Stimulated activated naive CD8-positive, alpha-beta T cell treated with anti-CD3 and anti-CD28 coated beads, Interleukin-15, Interleukin-2, amounts not matched to agents 100 ng/mL and 50 ng/mL, for 24 hours (primary cell): ENCODE results near the gene SLC10A7.

ENCODE experiments used
- H3K27ac Mint-ChIP-seq: one replicate; pipeline ENCODE4 v1.8.0; 2021; ENCODE audit warnings: mild to moderate bottlenecking, mixed read lengths
- H3K27me3 Mint-ChIP-seq: one replicate; pipeline ENCODE4 v1.8.0; 2021; ENCODE audit warnings: mixed read lengths
- H3K36me3 Mint-ChIP-seq: one replicate; pipeline ENCODE4 v1.8.0; 2021; ENCODE audit warnings: low read depth, mixed read lengths
- H3K4me1 Mint-ChIP-seq: one replicate; pipeline ENCODE4 v1.8.0; 2021; ENCODE audit warnings: low read depth, mixed read lengths
- H3K4me3 Mint-ChIP-seq: one replicate; pipeline ENCODE4 v1.8.0; 2021; ENCODE audit warnings: mild to moderate bottlenecking, mixed read lengths
- H3K9me3 Mint-ChIP-seq: one replicate; pipeline ENCODE4 v1.8.0; 2021; ENCODE audit warnings: mixed read lengths

The SLC10A7 gene

DNA sequence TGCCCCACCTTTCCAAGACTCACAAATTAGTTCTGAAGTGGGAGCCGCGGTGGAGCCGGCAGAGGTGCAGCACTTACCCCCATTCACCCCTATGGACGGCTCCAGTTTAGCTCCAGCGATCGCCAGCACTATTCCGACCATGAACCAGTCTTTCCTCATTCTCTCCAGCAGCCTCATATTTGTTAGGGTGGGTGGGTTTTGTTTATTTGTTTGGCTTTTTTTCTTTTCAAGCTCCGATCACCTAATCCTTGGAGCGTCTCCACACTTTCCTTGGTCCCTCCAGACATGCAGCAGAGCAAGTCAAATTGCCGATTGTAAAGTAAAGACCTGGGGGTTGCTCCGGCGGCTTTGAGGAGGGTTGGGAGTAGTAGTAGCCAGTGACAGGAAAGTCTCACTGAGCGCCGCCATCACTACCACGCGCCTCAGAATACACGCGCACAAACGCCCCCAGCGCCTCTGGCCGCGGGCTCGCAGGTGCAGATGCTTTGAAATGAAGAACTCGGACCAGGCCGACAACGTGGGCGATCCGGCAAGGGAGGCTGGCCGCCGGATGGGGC, at the start of gene SLC10A7:
Gene SLC10A7, minus strand, starts transcription at position 400 of the 557 bp plus-strand sequence. Its CDS starts 223 bp downstream, at position 177.
- Mint-ChIP-seq H3K4me3 (no peak within 1 kb of the TSS), H3K4me1 (peaks cover 19% of the 10 kb centered on the region), H3K9me3 (no peaks in the 10 kb centered on the region), H3K36me3 (peaks cover 4% of the 10 kb centered on the region), H3K27ac (no peak within 1 kb of the TSS), H3K27me3 (no peaks in the 10 kb centered on the region)

GRCh38 chr4:146567396-146567795, 45.7 kb upstream of the SLC10A7 start:
- no peak overlapping the region for H3K27ac Mint-ChIP-seq
- peaks cover 1% of the 10 kb centered on the region for H3K9me3 Mint-ChIP-seq
- no peak overlapping the region for H3K4me3 Mint-ChIP-seq
- no peaks in the 10 kb centered on the region for H3K4me1 Mint-ChIP-seq
- H3K27me3 Mint-ChIP-seq: peaks cover 12% of the 10 kb centered on the region
- H3K36me3 Mint-ChIP-seq: no peaks in the 10 kb centered on the region

DNA sequence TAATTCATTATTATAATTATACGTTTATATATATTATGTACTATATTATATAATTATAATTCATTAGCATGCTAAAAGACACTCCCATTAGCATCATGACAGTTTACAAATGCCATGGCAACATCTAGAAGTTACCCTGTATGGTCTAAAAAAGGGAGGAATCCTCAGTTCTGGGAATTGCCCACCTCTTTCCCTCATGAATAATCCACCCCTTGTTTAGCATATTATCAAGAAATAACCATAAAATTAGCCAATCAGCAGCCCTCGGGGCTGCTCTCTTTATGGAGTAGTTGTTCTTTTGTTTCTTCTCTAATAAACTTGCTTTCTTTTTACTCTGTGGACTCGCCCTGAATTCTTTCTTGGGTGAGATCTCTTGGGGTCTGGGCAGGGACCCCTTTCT, 42.8 kb upstream of the SLC10A7 start:
- no peak overlapping the region for H3K27ac Mint-ChIP-seq
- no peak overlapping the region for H3K4me3 Mint-ChIP-seq

DNA sequence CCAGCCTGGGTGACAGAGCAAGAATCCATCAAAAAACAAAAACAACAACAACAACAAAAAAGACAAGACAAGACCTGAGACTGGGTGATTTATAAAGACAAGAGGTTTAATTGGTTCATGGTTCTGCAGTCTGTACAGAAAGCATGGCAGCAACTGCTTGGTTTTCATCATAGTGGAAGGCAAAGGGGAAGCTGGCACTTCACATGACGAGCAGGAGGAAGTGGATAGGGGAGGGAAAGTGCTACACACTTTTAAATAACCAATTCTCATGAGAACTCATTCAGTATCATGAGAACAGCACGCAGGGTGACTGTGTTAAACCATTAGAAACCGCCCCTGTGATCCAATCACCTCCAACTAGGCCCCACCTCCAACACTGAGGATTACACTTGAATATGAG, 28.4 kb upstream of the SLC10A7 start:
- H3K36me3 Mint-ChIP-seq: no peaks in the 10 kb centered on the region
- no peaks in the 10 kb centered on the region for H3K9me3 Mint-ChIP-seq
- no peaks in the 10 kb centered on the region for H3K4me1 Mint-ChIP-seq
- no peak overlapping the region for H3K4me3 Mint-ChIP-seq
- H3K27me3 Mint-ChIP-seq: peaks cover 3% of the 10 kb centered on the region
- no peak overlapping the region for H3K27ac Mint-ChIP-seq

More for the DNA sequence above, 42.8 kb upstream of the SLC10A7 start:
- Mint-ChIP-seq H3K27me3 (peaks cover 31% of the 10 kb centered on the region), H3K36me3 (no peaks in the 10 kb centered on the region), H3K4me1 (no peaks in the 10 kb centered on the region), H3K9me3 (peaks cover 3% of the 10 kb centered on the region)

DNA sequence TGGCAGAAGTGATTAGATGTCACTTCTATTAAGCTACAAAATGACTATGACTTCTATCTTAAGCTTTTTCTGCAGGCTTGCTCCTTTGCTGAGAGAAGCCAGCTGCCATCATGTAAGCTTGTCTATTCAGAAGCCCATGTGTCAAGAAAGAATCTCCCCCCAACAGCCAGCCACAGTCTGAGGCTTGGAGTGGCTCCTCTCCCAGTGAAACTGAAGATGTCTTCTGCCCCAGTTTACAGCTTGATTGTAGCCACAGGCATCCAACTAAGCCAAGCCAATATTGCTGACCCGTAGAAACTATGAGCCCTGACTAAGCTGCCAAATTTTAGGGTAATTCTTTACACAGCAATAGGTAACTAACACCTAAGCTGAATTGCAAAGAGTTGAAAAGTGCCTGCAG, 26.7 kb upstream of the SLC10A7 start:
- peaks cover 15% of the 10 kb centered on the region for H3K27me3 Mint-ChIP-seq
- no peak overlapping the region for H3K27ac Mint-ChIP-seq
- no peaks in the 10 kb centered on the region for H3K4me1 Mint-ChIP-seq
- no peak overlapping the region for H3K4me3 Mint-ChIP-seq
- no peaks in the 10 kb centered on the region for H3K36me3 Mint-ChIP-seq
- peaks cover 6% of the 10 kb centered on the region for H3K9me3 Mint-ChIP-seq

GRCh38 chr4:146545102-146545501, 23.4 kb upstream of the SLC10A7 start:
- no peaks in the 10 kb centered on the region for H3K36me3 Mint-ChIP-seq
- no peak overlapping the region for H3K4me3 Mint-ChIP-seq
- H3K4me1 Mint-ChIP-seq: no peaks in the 10 kb centered on the region
- H3K27me3 Mint-ChIP-seq: peaks cover 34% of the 10 kb centered on the region
- H3K9me3 Mint-ChIP-seq: peaks cover 10% of the 10 kb centered on the region
- H3K27ac Mint-ChIP-seq: no peak overlapping the region

GRCh38 chr4:146534178-146534577, 12.4 kb upstream of the SLC10A7 start:
- Mint-ChIP-seq H3K27ac (no peak overlapping the region), H3K36me3 (no peaks in the 10 kb centered on the region), H3K4me3 (no peak overlapping the region), H3K4me1 (no peaks in the 10 kb centered on the region), H3K9me3 (peaks cover 10% of the 10 kb centered on the region), H3K27me3 (peaks cover 12% of the 10 kb centered on the region)

DNA sequence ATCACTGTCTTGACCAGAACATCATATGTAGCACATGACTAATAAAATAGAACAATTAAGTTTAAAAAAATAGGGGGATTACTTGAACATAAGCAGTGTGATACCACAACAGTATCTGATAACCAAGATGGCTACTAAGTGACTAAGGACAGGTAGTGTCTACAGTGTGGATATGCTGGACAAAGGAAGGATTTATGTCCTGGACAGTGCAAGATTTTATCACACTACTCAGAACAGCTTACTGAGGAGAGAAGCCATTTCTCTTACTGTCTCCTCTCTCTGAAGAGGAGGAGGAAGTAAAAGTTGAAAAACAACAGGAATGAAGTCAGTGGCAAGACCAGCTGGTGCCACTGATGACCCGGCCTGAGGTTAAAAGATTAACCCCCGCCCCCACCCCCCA, 4.0 kb upstream of the SLC10A7 start:
- Mint-ChIP-seq H3K9me3 (peaks cover 10% of the 10 kb centered on the region), H3K36me3 (peaks cover 6% of the 10 kb centered on the region), H3K27me3 (peaks cover 4% of the 10 kb centered on the region)

GRCh38 chr4:146524663-146525062, 2.9 kb upstream of the SLC10A7 start:
- Mint-ChIP-seq H3K4me1 (peaks cover 14% of the 10 kb centered on the region), H3K27ac (no peak overlapping the region), H3K4me3 (no peak overlapping the region), H3K36me3 (peaks cover 6% of the 10 kb centered on the region), H3K9me3 (peaks cover 5% of the 10 kb centered on the region), H3K27me3 (no peaks in the 10 kb centered on the region)

More for the DNA sequence above, 4.0 kb upstream of the SLC10A7 start:
- H3K4me3 Mint-ChIP-seq: no peak overlapping the region
- H3K4me1 Mint-ChIP-seq: peaks cover 14% of the 10 kb centered on the region
- H3K27ac Mint-ChIP-seq: no peak overlapping the region

- no peak overlapping the region for H3K4me3 Mint-ChIP-seq
- H3K4me1 Mint-ChIP-seq: peaks cover 19% of the 10 kb centered on the region
- H3K27ac Mint-ChIP-seq: no peak overlapping the region
Measured at GRCh38 chr4:146522869-146523205, 1.1 kb upstream of the SLC10A7 start.

DNA sequence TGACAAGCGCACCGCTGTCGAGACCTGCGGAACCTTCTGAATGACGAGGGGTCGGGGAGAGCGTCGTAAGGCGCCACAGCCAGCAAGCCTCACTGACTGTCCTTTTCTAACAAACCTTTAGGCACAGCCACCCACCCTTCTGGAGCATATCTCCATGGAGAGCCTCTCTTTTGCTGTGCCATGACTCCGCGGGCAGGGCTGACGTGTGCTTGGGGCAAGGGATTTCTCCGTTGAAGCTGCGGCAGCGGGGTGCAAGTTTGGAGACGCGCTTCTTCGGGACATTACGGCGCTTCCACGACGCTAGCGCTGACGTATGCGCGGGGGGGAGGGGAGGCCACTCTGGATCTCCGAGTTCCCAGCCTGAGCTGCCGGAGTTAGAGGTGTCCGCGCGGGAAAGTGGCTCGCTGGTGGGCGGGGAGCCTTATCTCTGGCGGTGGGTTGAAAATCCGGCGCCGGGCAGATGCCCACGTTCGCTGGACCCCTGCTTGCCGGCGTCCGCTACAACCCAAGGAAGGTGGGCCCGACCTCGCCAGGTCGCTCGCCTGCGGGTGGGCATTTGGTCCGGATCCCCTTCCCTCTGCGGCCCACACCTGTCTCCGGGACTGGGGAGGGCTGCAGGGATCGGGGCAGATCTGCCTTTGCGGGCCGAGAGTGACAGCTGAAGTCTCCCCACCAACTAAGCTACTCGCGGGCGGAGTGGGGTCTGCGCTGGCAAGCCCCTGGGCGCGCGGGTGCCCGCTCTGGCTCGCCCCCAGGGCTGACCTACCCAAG, 543 bp upstream of the SLC10A7 start:
- Mint-ChIP-seq H3K27me3 (no peaks in the 10 kb centered on the region), H3K36me3 (no peaks in the 10 kb centered on the region), H3K9me3 (no peaks in the 10 kb centered on the region), H3K4me1 (peaks cover 19% of the 10 kb centered on the region), H3K27ac (no peak overlapping the region), H3K4me3 (no peak overlapping the region)

More at GRCh38 chr4:146522869-146523205, 1.1 kb upstream of the SLC10A7 start:
- Mint-ChIP-seq H3K36me3 (peaks cover 5% of the 10 kb centered on the region), H3K27me3 (no peaks in the 10 kb centered on the region), H3K9me3 (no peaks in the 10 kb centered on the region)

GRCh38 chr4:146520896-146521540, 722 bp downstream of the SLC10A7 start:
- no peaks in the 10 kb centered on the region for H3K9me3 Mint-ChIP-seq
- peaks cover 19% of the 10 kb centered on the region for H3K4me1 Mint-ChIP-seq
- no peaks in the 10 kb centered on the region for H3K27me3 Mint-ChIP-seq
- no peak overlapping the region for H3K27ac Mint-ChIP-seq
- no peak overlapping the region for H3K4me3 Mint-ChIP-seq
- H3K36me3 Mint-ChIP-seq: peaks cover 8% of the 10 kb centered on the region

GRCh38 chr4:146514651-146515357, 6.9 kb downstream of the SLC10A7 start:
- Mint-ChIP-seq H3K4me1 (peaks cover 4% of the 10 kb centered on the region), H3K27ac (no peak overlapping the region), H3K36me3 (peaks cover 38% of the 10 kb centered on the region), H3K4me3 (no peak overlapping the region), H3K9me3 (no peaks in the 10 kb centered on the region), H3K27me3 (no peaks in the 10 kb centered on the region)

GRCh38 chr4:146513548-146513947, 8.2 kb downstream of the SLC10A7 start:
- Mint-ChIP-seq H3K27me3 (no peaks in the 10 kb centered on the region), H3K36me3 (peaks cover 51% of the 10 kb centered on the region), H3K4me3 (no peak overlapping the region), H3K9me3 (no peaks in the 10 kb centered on the region), H3K27ac (no peak overlapping the region), H3K4me1 (no peaks in the 10 kb centered on the region)

- Mint-ChIP-seq H3K27ac (no peak overlapping the region), H3K4me1 (peaks cover 8% of the 10 kb centered on the region), H3K9me3 (no peaks in the 10 kb centered on the region), H3K36me3 (peaks cover 62% of the 10 kb centered on the region), H3K27me3 (no peaks in the 10 kb centered on the region), H3K4me3 (no peak overlapping the region)
Measured at GRCh38 chr4:146511381-146511780, 10.4 kb downstream of the SLC10A7 start.
